DLD1 (cell line): ENCODE measurements around the gene TPPP.
"Not testable (repeated sequence)": the region's sequence is repeated elsewhere in the genome, so short reads cannot be mapped to it uniquely, and the experiment has no call there.

Experiments
- in situ Hi-C: cut with HindIII; loops from 2 replicates; pipeline ENCODE4 v1.10.0; 2017; ENCODE audit warnings: low sequenced_read_pairs

The TPPP gene

GRCh38 chr5:693271-694041, at the start of gene TPPP:
Gene TPPP (minus strand): TSS chr5:693352. CDS start chr5:678060, 15,292 bp downstream.
- in situ Hi-C loops = not testable (repeated sequence)

GRCh38 chr5:742276-742675, 49.1 kb upstream of the TPPP start:
- in situ Hi-C loops = not testable (repeated sequence)

GRCh38 chr5:734145-734544, 41.0 kb upstream of the TPPP start:
- in situ Hi-C loops = not testable (repeated sequence)

GRCh38 chr5:732754-733454, 39.8 kb upstream of the TPPP start:
- in situ Hi-C loops = not testable (repeated sequence)

- in situ Hi-C loops = not testable (repeated sequence)
Observed at GRCh38 chr5:729225-729624, 36.1 kb upstream of the TPPP start.

GRCh38 chr5:727087-727486, 33.9 kb upstream of the TPPP start:
- in situ Hi-C loops = not testable (repeated sequence)

- in situ Hi-C loops = not testable (repeated sequence)
Observed at GRCh38 chr5:723865-724264, 30.7 kb upstream of the TPPP start.

GRCh38 chr5:723309-723708, 30.2 kb upstream of the TPPP start:
- in situ Hi-C loops = not testable (repeated sequence)

- in situ Hi-C loops = not testable (repeated sequence)
Observed at GRCh38 chr5:719379-719778, 26.2 kb upstream of the TPPP start.

- in situ Hi-C loops = no loop called here
Observed at GRCh38 chr5:717143-717542, 24.0 kb upstream of the TPPP start.

GRCh38 chr5:716740-717139, 23.6 kb upstream of the TPPP start:
- in situ Hi-C loops = not testable (repeated sequence)

GRCh38 chr5:715636-716035, 22.5 kb upstream of the TPPP start:
- in situ Hi-C loops = not testable (repeated sequence)

GRCh38 chr5:714215-715118, 21.3 kb upstream of the TPPP start:
- in situ Hi-C loops = not testable (repeated sequence)

- in situ Hi-C loops = not testable (repeated sequence)
Observed at GRCh38 chr5:713686-714085, 20.5 kb upstream of the TPPP start.

GRCh38 chr5:708848-709517, 15.8 kb upstream of the TPPP start:
- in situ Hi-C loops = not testable (repeated sequence)

GRCh38 chr5:708374-708773, 15.2 kb upstream of the TPPP start:
- in situ Hi-C loops = not testable (repeated sequence)

- in situ Hi-C loops = not testable (repeated sequence)
Observed at GRCh38 chr5:706127-706526, 13.0 kb upstream of the TPPP start.

- in situ Hi-C loops = not testable (repeated sequence)
Observed at GRCh38 chr5:696753-697702, 3.9 kb upstream of the TPPP start.

GRCh38 chr5:696191-696590, 3.0 kb upstream of the TPPP start:
- in situ Hi-C loops = not testable (repeated sequence)

GRCh38 chr5:695475-695874, 2.3 kb upstream of the TPPP start:
- in situ Hi-C loops = not testable (repeated sequence)
